Tibial artery (tissue), 4 donors: Measurements from ENCODE around the gene VSIG1.

Source experiments
- DNase-seq, 2 donors: peaks; one replicate each; pipeline ENCODE4 v3.0.0-alpha.2; 2019
- H3K27ac ChIP-seq, 2 donors: fragments of 200-600 bp; sonication (generic) in 1 of 2; 1 replicate in 1 of 2; 2 replicates in 1 of 2; pipeline ENCODE4 v1.5.1; 2018 to 2019; ENCODE audit warnings: mild to moderate bottlenecking in 1 of 2
- H3K27me3 ChIP-seq, 2 donors: fragments of 200-600 bp; sonication (generic) in 1 of 2; one replicate each; pipeline versions ENCODE4 v1.5.1 to v1.6.0; 2016 to 2019
- H3K36me3 ChIP-seq, 3 donors: fragments of 200-600 bp; sonication (generic) in 2 of 3; one replicate each; pipeline ENCODE4 v1.5.1; 2016 to 2019; ENCODE audit warnings: mild to moderate bottlenecking in 2 of 3
- H3K4me1 ChIP-seq, 4 donors: fragments of 200-600 bp; sonication (generic) in 2 of 4; 1 replicate in 3 of 4; 2 replicates in 1 of 4; pipeline ENCODE4 v1.5.1; 2016 to 2019
- H3K4me3 ChIP-seq, 2 donors: fragments of 200-600 bp; sonication (generic) in 1 of 2; 1 replicate in 1 of 2; 2 replicates in 1 of 2; pipeline ENCODE4 v1.5.1; 2018 to 2019; ENCODE audit warnings: mild to moderate bottlenecking in 2 of 2
- H3K9me3 ChIP-seq, 3 donors: fragments of 200-600 bp; sonication (generic) in 1 of 3; one replicate each; pipeline ENCODE4 v1.5.1; 2016 to 2019
- CTCF ChIP-seq, 2 experiments: fragments of 200-600 bp in 1 of 2; fragments of 450-650 bp in 1 of 2; IDR thresholded peaks; one replicate each; pipeline ENCODE4 v1.5.1; 2017 to 2019; ENCODE audit warnings: antibody characterized with exemption in 2 of 2, mild to moderate bottlenecking in 1 of 2, moderate library complexity in 1 of 2
- intact Hi-C: fragments of 100-400 bp; cut with DNase I; formaldehyde crosslinking; loops from one replicate; pipeline ENCODE4 v1.15.0; 2023; ENCODE audit warnings: low total_unique reads

The VSIG1 gene

GRCh38 chrX:108064613-108065012 lies 19.7 kb downstream of the VSIG1 start:
- intact Hi-C loops = no loop called here
- no peaks in the 10 kb centered on the region for H3K36me3 ChIP-seq
- no peak for TF ChIP-seq CTCF (IDR thresholded peaks at IDR 0.05)
- no peak for DNase-seq
- H3K27ac ChIP-seq = no peak overlapping the region
- no peaks in the 10 kb centered on the region for H3K4me1 ChIP-seq
- no peak overlapping the region for H3K4me3 ChIP-seq
- no peaks in the 10 kb centered on the region for H3K27me3 ChIP-seq
- H3K9me3 ChIP-seq = no peaks in the 10 kb centered on the region

GRCh38 chrX:108068121-108068520 lies 23.3 kb downstream of the VSIG1 start:
- no peaks in the 10 kb centered on the region for H3K27me3 ChIP-seq
- H3K4me3 ChIP-seq = no peak overlapping the region
- no peaks in the 10 kb centered on the region for H3K4me1 ChIP-seq
- DNase-seq = no peak
- no peaks in the 10 kb centered on the region for H3K9me3 ChIP-seq
- H3K27ac ChIP-seq = no peak overlapping the region
- TF ChIP-seq CTCF (IDR thresholded peaks at IDR 0.05) = no peak
- intact Hi-C loops = no loop called here
- H3K36me3 ChIP-seq = no peaks in the 10 kb centered on the region

DNA sequence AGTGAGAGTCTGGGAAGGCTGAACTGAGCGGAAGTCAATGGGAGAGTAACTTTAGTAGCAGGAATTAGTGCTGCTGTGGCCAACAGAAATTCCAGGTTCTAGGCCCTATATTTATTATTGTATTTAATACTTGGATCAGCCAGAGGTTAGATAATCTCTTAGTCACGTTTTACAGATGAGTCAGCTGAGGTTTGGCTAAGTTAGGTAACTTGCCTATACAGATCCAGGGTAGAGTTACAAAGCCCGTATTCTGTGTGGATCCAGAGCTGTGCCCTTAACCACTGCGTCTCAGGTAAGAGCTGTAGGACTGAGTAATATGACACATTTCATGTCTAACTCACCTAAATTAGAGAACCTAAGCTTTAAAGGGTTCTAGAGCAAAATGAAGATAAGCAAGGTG lies 26.0 kb downstream of the VSIG1 start:
- no peaks in the 10 kb centered on the region for H3K9me3 ChIP-seq
- no peaks in the 10 kb centered on the region for H3K36me3 ChIP-seq
- H3K27ac ChIP-seq = no peak overlapping the region
- H3K4me3 ChIP-seq = no peak overlapping the region
- no peaks in the 10 kb centered on the region for H3K4me1 ChIP-seq
- DNase-seq = no peak
- no peak for TF ChIP-seq CTCF (IDR thresholded peaks at IDR 0.05)
- intact Hi-C loops = loop anchor here (5.0 kb wide), 1 partner anchor 459 kb away; no protein-coding TSS in a partner anchor
- H3K27me3 ChIP-seq = no peaks in the 10 kb centered on the region

DNA sequence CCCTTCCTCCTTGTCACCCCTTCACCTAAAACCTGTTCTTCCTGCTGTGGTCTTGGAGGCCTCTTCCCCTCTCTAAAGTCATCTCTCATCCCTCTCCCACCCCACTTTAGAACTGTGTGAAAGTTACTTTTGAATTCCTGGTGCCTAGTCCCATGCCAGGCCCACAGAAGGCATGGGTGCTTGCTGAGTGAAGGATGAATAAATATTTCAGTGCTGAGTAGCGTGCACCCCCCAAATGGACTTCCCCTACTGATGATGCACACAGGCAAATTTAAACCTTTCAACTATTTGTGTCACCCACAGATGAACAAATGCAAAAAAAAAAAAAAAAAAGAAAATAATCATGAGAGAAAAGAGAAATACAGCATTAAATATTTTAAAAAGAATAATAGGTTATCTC lies 26.7 kb downstream of the VSIG1 start:
- H3K27ac ChIP-seq = no peak overlapping the region
- no peaks in the 10 kb centered on the region for H3K9me3 ChIP-seq
- H3K27me3 ChIP-seq = no peaks in the 10 kb centered on the region
- H3K36me3 ChIP-seq = no peaks in the 10 kb centered on the region
- TF ChIP-seq CTCF (IDR thresholded peaks at IDR 0.05) = no peak
- intact Hi-C loops = loop anchor here (5.0 kb wide), 1 partner anchor 459 kb away; no protein-coding TSS in a partner anchor
- DNase-seq = no peak
- no peak overlapping the region for H3K4me3 ChIP-seq
- H3K4me1 ChIP-seq = no peaks in the 10 kb centered on the region

DNA sequence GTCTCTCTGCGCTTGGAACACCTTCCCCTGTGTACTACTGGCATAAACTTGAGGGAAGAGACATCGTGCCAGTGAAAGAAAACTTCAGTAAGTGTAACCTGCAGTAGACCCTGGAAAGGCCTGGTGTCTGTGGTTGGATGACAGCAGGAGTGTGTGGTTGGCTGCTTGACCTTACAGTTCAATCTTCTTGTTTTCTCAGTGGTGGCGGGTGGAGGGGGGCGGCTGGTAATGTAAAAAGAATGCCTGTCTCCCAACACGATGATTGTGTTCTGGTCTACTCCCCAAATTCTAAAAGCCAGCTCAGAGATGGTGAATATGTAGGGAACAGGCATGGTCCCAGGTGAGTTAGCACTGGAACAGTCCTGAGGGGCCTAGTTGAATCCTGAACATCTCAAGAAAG lies 27.9 kb downstream of the VSIG1 start:
- H3K4me3 ChIP-seq = no peak overlapping the region
- H3K4me1 ChIP-seq = no peaks in the 10 kb centered on the region
- no peak overlapping the region for H3K27ac ChIP-seq
- H3K36me3 ChIP-seq = no peaks in the 10 kb centered on the region
- intact Hi-C loops = loop anchor here (5.0 kb wide), 1 partner anchor 460 kb away; no protein-coding TSS in a partner anchor
- no peak for DNase-seq
- H3K9me3 ChIP-seq = no peaks in the 10 kb centered on the region
- no peaks in the 10 kb centered on the region for H3K27me3 ChIP-seq
- TF ChIP-seq CTCF (IDR thresholded peaks at IDR 0.05) = no peak

DNA sequence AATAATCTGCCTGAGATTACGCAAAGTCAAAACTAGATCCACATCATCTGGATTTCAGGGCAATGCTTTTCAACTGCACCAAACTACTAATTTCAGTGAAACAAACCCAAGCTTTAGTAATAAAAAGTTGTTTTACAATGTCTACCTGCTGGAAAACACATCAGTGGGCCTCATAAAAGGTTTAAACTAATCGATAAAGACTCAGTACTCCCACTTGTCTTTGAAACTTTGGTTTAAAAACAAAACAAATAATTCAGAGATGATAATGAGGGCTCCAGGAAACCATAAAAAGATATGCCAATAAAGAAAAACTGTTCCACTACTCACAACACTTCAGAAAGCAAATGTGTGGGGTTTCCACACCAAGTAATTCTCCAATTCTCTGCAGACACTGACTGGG lies 36.2 kb downstream of the VSIG1 start:
- Histone ChIP-seq H3K27ac (no peak overlapping the region), H3K27me3 (no peaks in the 10 kb centered on the region), H3K36me3 (peaks cover 0 to 6% (median 3%) of the 10 kb centered on the region in 3 donors), H3K4me1 (no peaks in the 10 kb centered on the region), H3K9me3 (no peaks in the 10 kb centered on the region), H3K4me3 (no peak overlapping the region)
- no peak for TF ChIP-seq CTCF (IDR thresholded peaks at IDR 0.05)
- no peak for DNase-seq
- intact Hi-C loops = no loop called here
